Neural progenitor cell (in vitro differentiated cells): Measurements from ENCODE around the gene IP6K1. TPM values are rescaled to one million over a fixed set of nuclear protein-coding genes. Genes with fewer than 3 reads are reported as not detected.

Experiments used
- DNase-seq: peaks from one replicate; pipeline ENCODE4 v3.0.0-alpha.2; 2016; ENCODE audit warnings: low spot score
- H2AFZ ChIP-seq: fragments of 200-600 bp; sonication (generic); replicated peaks from 2 replicates; pipeline ENCODE4 v1.6.1; 2016; ENCODE audit warnings: antibody characterized with exemption
- H3F3A ChIP-seq: fragments of 200-600 bp; sonication (generic); 2 replicates; pipeline ENCODE4 v1.6.1; 2016; ENCODE audit warnings: antibody characterized with exemption, low read depth
- H3K27ac ChIP-seq: fragments of 200-600 bp; sonication (generic); 2 replicates; pipeline ENCODE4 v1.5.1; 2016; ENCODE audit warnings: mild to moderate bottlenecking
- H3K27me3 ChIP-seq: fragments of 200-600 bp; sonication (generic); 2 replicates; pipeline ENCODE4 v1.6.1; 2016; ENCODE audit warnings: mild to moderate bottlenecking, moderate library complexity
- H3K36me3 ChIP-seq: fragments of 200-600 bp; sonication (generic); 2 replicates; pipeline ENCODE4 v1.5.1; 2016
- H3K4me1 ChIP-seq: fragments of 200-600 bp; sonication (generic); 2 replicates; pipeline ENCODE4 v1.6.1; 2016; ENCODE audit warnings: mixed run types
- H3K4me2 ChIP-seq: fragments of 200-600 bp; sonication (generic); 2 replicates; pipeline ENCODE4 v1.6.1; 2016
- H3K4me3 ChIP-seq: fragments of 200-600 bp; sonication (generic); 2 replicates; pipeline ENCODE4 v1.5.1; 2016
- H3K79me2 ChIP-seq: fragments of 200-600 bp; sonication (generic); 2 replicates; pipeline ENCODE4 v1.6.1; 2016; ENCODE audit warnings: low read depth
- H3K9ac ChIP-seq: fragments of 200-600 bp; sonication (generic); 2 replicates; pipeline ENCODE4 v1.6.1; 2016
- H3K9me3 ChIP-seq: fragments of 200-600 bp; sonication (generic); 2 replicates; pipeline ENCODE4 v1.5.1; 2016; ENCODE audit warnings: low read depth
- H4K20me1 ChIP-seq: fragments of 200-600 bp; sonication (generic); 2 replicates; pipeline ENCODE4 v1.6.1; 2016; ENCODE audit warnings: low read depth
- H3K27ac Mint-ChIP-seq: 3 replicates; pipeline ENCODE4 v1.8.0; 2021; ENCODE audit warnings: mixed read lengths
- H3K27me3 Mint-ChIP-seq: 2 replicates; pipeline ENCODE4 v1.8.0; 2022; ENCODE audit warnings: low read depth, mild to moderate bottlenecking, inconsistent platforms, moderate library complexity, mixed read lengths; ENCODE audit not compliant: insufficient read depth
- H3K36me3 Mint-ChIP-seq: 3 replicates; pipeline ENCODE4 v1.8.0; 2021; ENCODE audit warnings: mixed read lengths
- H3K4me1 Mint-ChIP-seq: 3 replicates; pipeline ENCODE4 v1.8.0; 2021; ENCODE audit warnings: mixed read lengths
- H3K4me3 Mint-ChIP-seq: 3 replicates; pipeline ENCODE4 v1.8.0; 2021; ENCODE audit warnings: mild to moderate bottlenecking, moderate library complexity, mixed read lengths
- H3K9me3 Mint-ChIP-seq: 3 replicates; pipeline ENCODE4 v1.8.0; 2020; ENCODE audit warnings: mixed read lengths
- EZH2 ChIP-seq: fragments of 200-600 bp; sonication (generic); IDR thresholded peaks from 2 replicates; pipeline ENCODE4 v1.6.1; 2017; ENCODE audit warnings: antibody characterized with exemption, mild to moderate bottlenecking, moderate library complexity
- EZH2phosphoT487 ChIP-seq: fragments of 200-600 bp; sonication (generic); IDR thresholded peaks from 2 replicates; pipeline ENCODE4 v1.6.1; 2017; ENCODE audit warnings: antibody characterized with exemption
- total RNA-seq: library from RNA; depleted of rRNA; stranded (reverse); fragments of >200 nt; gene quantifications from 2 replicates; pipeline ENCODE4 v1.2.3, GENCODE V29; 2015; ENCODE audit warnings: low replicate concordance
- TF ChIP-seq, protein P1 (sequence below): fragments of 200-600 bp; sonication (generic); IDR thresholded peaks from 2 replicates; pipeline ENCODE4 v1.5.1; 2017; ENCODE audit warnings: antibody characterized with exemption, mild to moderate bottlenecking

Gene IP6K1
- total RNA-seq, 1 donor from 2014 or later, result 26.3 TPM

DNA sequence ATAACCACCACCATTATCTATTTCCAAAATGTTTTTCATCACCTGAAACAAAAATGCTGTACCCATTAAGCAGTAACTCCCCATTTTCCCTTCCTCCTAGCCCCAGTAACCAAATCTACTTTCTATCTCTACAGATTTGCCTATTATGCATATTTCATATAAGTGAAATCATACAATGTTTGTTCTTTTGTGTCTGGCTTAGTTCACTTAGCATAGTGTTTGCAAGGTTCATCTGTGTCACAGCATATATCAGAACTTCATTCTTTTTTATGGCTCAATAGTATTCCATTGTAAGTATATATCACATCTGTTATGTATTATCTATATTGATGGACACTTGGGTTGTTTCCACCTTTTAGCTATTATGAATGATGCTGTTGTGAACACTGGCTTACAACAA is 45.9 kb downstream of the IP6K1 start:
- Histone ChIP-seq H3K27ac (no peak overlapping the region), H3K36me3 (peaks cover 4% of the 10 kb centered on the region), H3F3A (peaks cover 12% of the 10 kb centered on the region), H3K9ac (no peak overlapping the region), H4K20me1 (peaks cover 29% of the 10 kb centered on the region), H2AFZ (no peak overlapping the region), H3K4me3 (no peak overlapping the region), H3K27me3 (no peaks in the 10 kb centered on the region), H3K9me3 (no peaks in the 10 kb centered on the region), H3K79me2 (peaks cover 31% of the 10 kb centered on the region), H3K4me1 (no peaks in the 10 kb centered on the region), H3K4me2 (no peak overlapping the region)
- TF ChIP-seq EZH2phosphoT487, result no peak
- TF ChIP-seq EZH2, result no peak
- TF ChIP-seq, protein P1, sequence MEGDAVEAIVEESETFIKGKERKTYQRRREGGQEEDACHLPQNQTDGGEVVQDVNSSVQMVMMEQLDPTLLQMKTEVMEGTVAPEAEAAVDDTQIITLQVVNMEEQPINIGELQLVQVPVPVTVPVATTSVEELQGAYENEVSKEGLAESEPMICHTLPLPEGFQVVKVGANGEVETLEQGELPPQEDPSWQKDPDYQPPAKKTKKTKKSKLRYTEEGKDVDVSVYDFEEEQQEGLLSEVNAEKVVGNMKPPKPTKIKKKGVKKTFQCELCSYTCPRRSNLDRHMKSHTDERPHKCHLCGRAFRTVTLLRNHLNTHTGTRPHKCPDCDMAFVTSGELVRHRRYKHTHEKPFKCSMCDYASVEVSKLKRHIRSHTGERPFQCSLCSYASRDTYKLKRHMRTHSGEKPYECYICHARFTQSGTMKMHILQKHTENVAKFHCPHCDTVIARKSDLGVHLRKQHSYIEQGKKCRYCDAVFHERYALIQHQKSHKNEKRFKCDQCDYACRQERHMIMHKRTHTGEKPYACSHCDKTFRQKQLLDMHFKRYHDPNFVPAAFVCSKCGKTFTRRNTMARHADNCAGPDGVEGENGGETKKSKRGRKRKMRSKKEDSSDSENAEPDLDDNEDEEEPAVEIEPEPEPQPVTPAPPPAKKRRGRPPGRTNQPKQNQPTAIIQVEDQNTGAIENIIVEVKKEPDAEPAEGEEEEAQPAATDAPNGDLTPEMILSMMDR, result no peak
- Mint-ChIP-seq H3K27me3 (no peaks in the 10 kb centered on the region), H3K4me1 (no peaks in the 10 kb centered on the region), H3K27ac (no peak overlapping the region), H3K4me3 (no peak overlapping the region), H3K36me3 (peaks cover 33% of the 10 kb centered on the region), H3K9me3 (no peaks in the 10 kb centered on the region)
- no peak for DNase-seq

DNA sequence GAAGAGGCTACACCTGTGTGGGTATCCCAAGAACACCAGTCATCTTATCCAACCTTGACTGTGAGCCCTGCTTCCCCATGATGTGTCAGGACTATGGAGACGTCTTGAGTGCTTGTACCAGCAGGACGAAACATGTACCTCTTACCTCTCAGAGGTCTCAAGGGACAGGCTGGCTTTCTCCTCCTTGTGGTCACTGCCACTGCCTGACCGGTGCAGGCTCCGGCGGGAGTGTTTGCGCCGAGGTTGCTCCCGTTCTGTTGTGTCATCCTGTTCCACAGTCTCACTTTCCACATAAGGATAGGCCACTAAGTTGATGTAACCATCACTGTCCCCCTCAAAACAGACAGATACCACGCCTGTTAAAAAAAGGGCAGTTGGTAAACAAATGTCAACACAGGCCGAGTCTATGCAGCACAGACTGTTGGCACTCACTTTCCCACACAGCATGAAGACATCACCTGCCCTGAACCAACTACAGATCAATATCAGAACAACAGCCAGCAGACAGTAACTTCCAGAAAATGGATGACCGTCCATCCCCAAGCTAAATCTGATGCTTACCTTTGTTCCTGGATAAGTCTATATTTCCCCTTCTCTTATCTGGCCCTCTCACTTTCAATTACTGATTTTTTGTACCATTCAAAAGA is 48.2 kb downstream of the IP6K1 start:
- peaks cover 19% of the 10 kb centered on the region for H3K79me2 ChIP-seq
- Mint-ChIP-seq H3K9me3 (no peaks in the 10 kb centered on the region), H3K4me3 (no peak overlapping the region), H3K36me3 (peaks cover 32% of the 10 kb centered on the region), H3K4me1 (no peaks in the 10 kb centered on the region), H3K27me3 (no peaks in the 10 kb centered on the region), H3K27ac (no peak overlapping the region)
- peaks cover 19% of the 10 kb centered on the region for H4K20me1 ChIP-seq
- TF ChIP-seq, protein P1, result no peak
- TF ChIP-seq EZH2 (no peak), EZH2phosphoT487 (no peak)
- no peak overlapping the region for H2AFZ ChIP-seq
- peaks cover 8% of the 10 kb centered on the region for H3K36me3 ChIP-seq
- DNase-seq, result no peak
- H3K27ac ChIP-seq, result no peak overlapping the region
- no peak overlapping the region for H3K9ac ChIP-seq
- no peaks in the 10 kb centered on the region for H3K9me3 ChIP-seq
- H3K27me3 ChIP-seq, result no peaks in the 10 kb centered on the region
- no peak overlapping the region for H3K4me2 ChIP-seq
- H3K4me1 ChIP-seq, result no peaks in the 10 kb centered on the region
- H3F3A ChIP-seq, result peaks cover 17% of the 10 kb centered on the region
- no peak overlapping the region for H3K4me3 ChIP-seq

DNA sequence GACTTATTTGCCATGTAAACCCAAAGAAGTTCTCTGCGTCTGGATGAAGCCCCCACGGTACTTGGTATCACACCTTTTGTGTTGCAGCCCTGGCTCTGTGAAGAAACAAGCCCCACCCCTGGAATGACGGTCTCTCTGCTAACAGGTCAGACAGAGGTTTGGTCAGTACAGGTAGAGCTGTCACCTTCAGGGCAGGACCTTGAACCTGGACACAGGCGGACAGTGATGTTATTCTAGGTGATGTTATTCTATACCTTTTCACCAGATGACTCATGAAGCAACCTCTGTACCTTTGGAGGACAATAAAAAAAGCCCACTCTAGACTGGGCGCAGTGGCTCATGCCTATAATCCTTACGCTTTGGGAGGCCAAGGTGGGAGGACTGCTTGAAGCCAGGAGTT is 51.6 kb downstream of the IP6K1 start:
- Mint-ChIP-seq H3K36me3 (peaks cover 42% of the 10 kb centered on the region), H3K9me3 (no peaks in the 10 kb centered on the region), H3K4me3 (no peak overlapping the region), H3K4me1 (no peaks in the 10 kb centered on the region), H3K27me3 (no peaks in the 10 kb centered on the region), H3K27ac (no peak overlapping the region)
- peaks cover 8% of the 10 kb centered on the region for H3K36me3 ChIP-seq
- no peak overlapping the region for H2AFZ ChIP-seq
- H4K20me1 ChIP-seq, result no peaks in the 10 kb centered on the region
- no peaks in the 10 kb centered on the region for H3K27me3 ChIP-seq
- H3K9me3 ChIP-seq, result no peaks in the 10 kb centered on the region
- no peaks in the 10 kb centered on the region for H3K79me2 ChIP-seq
- DNase-seq, result no peak
- TF ChIP-seq EZH2phosphoT487 (no peak), EZH2 (no peak)
- TF ChIP-seq, protein P1, result no peak
- H3K9ac ChIP-seq, result no peak overlapping the region
- H3K4me1 ChIP-seq, result no peaks in the 10 kb centered on the region
- H3K4me3 ChIP-seq, result no peak overlapping the region
- no peak overlapping the region for H3K27ac ChIP-seq
- H3F3A ChIP-seq, result peaks cover 7% of the 10 kb centered on the region
- no peak overlapping the region for H3K4me2 ChIP-seq
